ENCODE measurements around the gene CFH. TPM values are rescaled to one million over a fixed set of nuclear protein-coding genes. Genes with fewer than 3 reads are reported as not detected.
"Not testable (repeated sequence)": the region's sequence is repeated elsewhere in the genome, so short reads cannot be mapped to it uniquely, and the experiment has no call there.

CFH gene
- total RNA-seq, 2 experiments from 2014 or later, result 1.4 to 1.5 TPM

DNA sequence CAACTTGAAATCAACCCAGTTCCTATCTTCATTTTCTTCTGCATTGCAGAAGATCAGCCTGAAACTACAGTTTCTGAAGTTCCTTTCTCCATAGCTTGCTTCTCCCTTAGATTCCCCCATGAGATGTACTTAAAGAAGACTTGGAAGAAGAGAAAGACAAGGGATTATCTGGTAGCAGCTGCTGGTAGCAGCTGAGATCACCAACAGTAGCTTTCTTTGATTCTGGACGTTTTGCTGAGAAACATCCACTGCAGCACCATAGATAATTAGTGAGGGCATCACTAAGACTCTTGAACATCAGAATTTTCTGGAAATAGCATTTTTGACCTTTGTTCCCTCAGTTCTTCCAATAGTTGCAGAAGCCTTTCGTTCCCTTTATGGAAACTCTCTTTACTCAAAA lies 122.3 kb downstream of the CFH start:
- CTCF ChIA-PET, result no interaction called here
- ATAC-seq (no peak), DNase-seq (no peak)
- Mint-ChIP-seq H3K9me3 (ENCODE audit: low read depth) (no peaks in the 10 kb centered on the region), H3K27ac (no peak overlapping the region), H3K4me3 (no peak overlapping the region), H3K4me1 (no peaks in the 10 kb centered on the region), H3K27me3 (no peaks in the 10 kb centered on the region), H3K36me3 (ENCODE audit: low read depth) (no peaks in the 10 kb centered on the region)
- POLR2A ChIA-PET, result no interaction called here
- intact Hi-C loops (cut with DNase I, micrococcal nuclease), result no loop called here

DNA sequence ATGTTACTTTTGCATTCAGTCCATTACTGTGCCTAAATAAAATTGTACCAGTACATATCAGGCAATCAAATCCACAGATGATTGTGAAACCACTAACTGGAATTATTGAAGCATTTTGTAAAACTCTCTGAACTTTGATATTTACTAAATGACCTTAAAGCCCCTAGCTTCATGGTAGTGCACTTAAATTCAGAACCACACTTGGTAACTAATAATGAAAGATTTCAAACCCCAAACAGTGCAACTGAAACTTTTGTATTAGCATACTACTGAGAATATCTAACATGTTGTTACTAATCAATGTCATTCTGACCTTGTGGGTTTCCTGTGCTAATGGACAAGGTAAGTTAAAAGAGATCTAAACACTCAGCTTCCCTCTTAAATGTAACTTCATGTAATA lies 122.8 kb downstream of the CFH start, which contains the start of gene CFHR3:
CFHR3 (plus strand) TSS at position 238 of the 400 bp plus-strand sequence; CDS start at position 285, 47 bp downstream.
- POLR2A ChIA-PET, result no interaction called here

DNA sequence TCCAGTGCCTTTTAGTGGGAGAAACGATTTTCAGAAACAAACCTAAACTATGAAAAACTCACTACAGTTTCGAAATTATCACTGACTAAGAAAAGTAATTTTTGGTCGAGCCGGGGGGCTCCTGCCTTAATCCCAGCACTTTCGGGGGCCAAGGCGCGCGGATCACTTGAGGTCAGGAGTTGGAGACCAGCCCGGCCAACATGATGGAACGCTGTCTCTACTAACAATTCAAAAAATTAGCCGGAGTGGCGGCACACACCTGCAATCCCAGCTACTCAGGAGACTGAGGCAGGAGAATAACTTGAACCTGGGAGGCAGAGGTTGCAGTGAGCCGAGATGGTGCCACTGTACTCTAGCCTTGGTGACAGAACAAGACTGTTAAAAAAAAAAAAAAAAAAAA lies 125.8 kb downstream of the CFH start:
- ATAC-seq, result no peak
- CTCF ChIA-PET, result no interaction called here
- no peak overlapping the region for H3K27ac Mint-ChIP-seq

More for the DNA sequence above, 122.8 kb downstream of the CFH start, which contains the start of gene CFHR3:
- DNase-seq, result no peak
- CTCF ChIA-PET, result no interaction called here
- intact Hi-C loops (cut with DNase I, micrococcal nuclease), result no loop called here
- Mint-ChIP-seq H3K9me3 (ENCODE audit: low read depth) (no peaks in the 10 kb centered on the region), H3K27me3 (no peaks in the 10 kb centered on the region), H3K27ac (no peak within 1 kb of the TSS), H3K4me1 (no peaks in the 10 kb centered on the region), H3K4me3 (no peak within 1 kb of the TSS), H3K36me3 (ENCODE audit: low read depth) (no peaks in the 10 kb centered on the region)
- no peak for ATAC-seq

DNA sequence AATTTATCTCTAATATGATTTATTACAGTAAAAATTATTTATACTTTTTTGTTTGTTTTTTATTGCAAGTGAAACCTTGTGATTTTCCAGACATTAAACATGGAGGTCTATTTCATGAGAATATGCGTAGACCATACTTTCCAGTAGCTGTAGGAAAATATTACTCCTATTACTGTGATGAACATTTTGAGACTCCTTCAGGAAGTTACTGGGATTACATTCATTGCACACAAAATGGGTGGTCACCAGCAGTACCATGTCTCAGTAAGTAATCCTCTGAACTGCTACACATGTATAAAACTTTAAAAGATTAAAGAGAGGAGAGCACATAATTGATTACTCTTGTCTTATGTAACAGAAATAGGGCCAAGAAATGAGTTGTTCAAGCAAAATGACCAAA lies 127.2 kb downstream of the CFH start:
- Mint-ChIP-seq H3K4me3 (no peak overlapping the region), H3K27ac (no peak overlapping the region), H3K36me3 (ENCODE audit: low read depth) (no peaks in the 10 kb centered on the region), H3K27me3 (no peaks in the 10 kb centered on the region), H3K9me3 (ENCODE audit: low read depth) (no peaks in the 10 kb centered on the region), H3K4me1 (no peaks in the 10 kb centered on the region)
- ATAC-seq (no peak), DNase-seq (no peak)
- CTCF ChIA-PET, result no interaction called here
- intact Hi-C loops (cut with DNase I, micrococcal nuclease), result no loop called here
- POLR2A ChIA-PET, result no interaction called here

More for the DNA sequence above, 125.8 kb downstream of the CFH start:
- no peak overlapping the region for H3K4me3 Mint-ChIP-seq
- no peaks in the 10 kb centered on the region for H3K27me3 Mint-ChIP-seq
- intact Hi-C loops (cut with DNase I, micrococcal nuclease), result no loop called here
- no peak for DNase-seq
- POLR2A ChIA-PET, result no interaction called here
- H3K36me3 Mint-ChIP-seq (ENCODE audit: low read depth), result no peaks in the 10 kb centered on the region
- no peaks in the 10 kb centered on the region for H3K9me3 Mint-ChIP-seq (ENCODE audit: low read depth)
- no peaks in the 10 kb centered on the region for H3K4me1 Mint-ChIP-seq

DNA sequence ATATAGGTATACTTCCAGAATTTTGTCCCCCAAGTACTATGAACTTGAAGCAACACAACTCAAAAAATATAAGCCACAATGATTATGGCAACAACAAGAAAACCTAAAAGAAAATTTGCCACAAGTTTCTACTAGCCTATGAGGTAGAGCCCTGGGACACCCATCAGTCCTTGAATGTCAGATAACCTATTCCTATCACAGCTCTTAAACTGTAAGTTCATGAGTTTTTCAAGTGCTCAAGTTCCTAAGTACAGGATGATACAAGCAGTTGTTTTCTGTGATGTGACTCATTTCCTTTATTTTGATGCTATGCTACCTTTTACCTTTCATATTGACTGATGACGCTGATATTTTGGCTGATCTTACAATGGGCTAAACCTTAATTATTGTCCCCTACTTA lies 139.4 kb downstream of the CFH start:
- ATAC-seq; H3K4me1 Mint-ChIP-seq; H3K9me3 Mint-ChIP-seq (ENCODE audit: low read depth); CTCF ChIA-PET; H3K4me3 Mint-ChIP-seq; H3K36me3 Mint-ChIP-seq (ENCODE audit: low read depth); H3K27ac Mint-ChIP-seq; H3K27me3 Mint-ChIP-seq; POLR2A ChIA-PET; DNase-seq; intact Hi-C loops (cut with DNase I, micrococcal nuclease): not testable (repeated sequence)

DNA sequence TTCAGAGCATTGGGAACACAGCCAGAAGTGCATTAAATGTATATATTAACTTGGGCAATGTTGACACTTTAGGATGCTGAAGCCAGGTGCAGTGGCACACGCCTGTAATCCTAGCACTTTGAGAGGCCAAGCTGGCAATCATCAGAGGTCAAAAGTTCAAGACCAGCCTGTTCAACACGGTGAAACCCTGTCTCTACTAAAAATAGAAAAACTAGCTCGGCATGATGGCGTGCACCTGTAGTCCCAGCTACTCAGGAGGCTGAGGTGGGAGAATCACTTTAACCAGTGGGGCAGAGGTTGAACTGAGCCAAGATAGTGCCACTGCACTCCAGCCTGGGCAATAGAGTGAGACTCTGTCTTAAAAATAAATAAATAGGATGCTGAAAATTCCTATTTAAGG lies 142.3 kb downstream of the CFH start:
- H3K27ac Mint-ChIP-seq; H3K9me3 Mint-ChIP-seq (ENCODE audit: low read depth); DNase-seq; POLR2A ChIA-PET; H3K27me3 Mint-ChIP-seq; H3K36me3 Mint-ChIP-seq (ENCODE audit: low read depth); CTCF ChIA-PET; ATAC-seq; H3K4me1 Mint-ChIP-seq; H3K4me3 Mint-ChIP-seq; intact Hi-C loops (cut with DNase I, micrococcal nuclease): not testable (repeated sequence)

Other genes starting within 250 kb of the CFH start
- under 1 TPM; 0.05 to 0.09 TPM for gene KCNT2, start 43.6 kb upstream of the CFH start, total RNA-seq
- gene CFHR3, start 122.8 kb downstream of the CFH start, total RNA-seq, result not detected
- gene CFHR1, start 167.7 kb downstream of the CFH start, total RNA-seq, result not detected
- not detected for gene CFHR4, start 236.0 kb downstream of the CFH start, total RNA-seq

All from activated CD4-positive, alpha-beta T cell treated with anti-CD3 and anti-CD28 coated beads for 36 hours (primary cell).